Progenitor cell of endocrine pancreas (in vitro differentiated cells): ENCODE data around the gene GMPS. TPM values are rescaled to one million over a fixed set of nuclear protein-coding genes. Genes with fewer than 3 reads are reported as not detected.

Experiments used
- DNase-seq: peaks from one replicate; pipeline ENCODE4 v3.0.0; 2021; ENCODE audit warnings: low spot score; ENCODE audit not compliant: unreplicated experiment
- H3K27ac Mint-ChIP-seq: 2 replicates; pipeline ENCODE4 v1.8.0; 2021; ENCODE audit warnings: mild to moderate bottlenecking, moderate library complexity, mixed read lengths
- H3K27me3 Mint-ChIP-seq: 2 replicates; pipeline ENCODE4 v1.8.0; 2021; ENCODE audit warnings: mixed read lengths
- H3K36me3 Mint-ChIP-seq: 2 replicates; pipeline ENCODE4 v1.8.0; 2022; ENCODE audit warnings: mixed read lengths; ENCODE audit not compliant: insufficient read depth
- H3K4me1 Mint-ChIP-seq: 2 replicates; pipeline ENCODE4 v1.8.0; 2021; ENCODE audit warnings: low read depth, mixed read lengths
- H3K4me3 Mint-ChIP-seq: 2 replicates; pipeline ENCODE4 v1.8.0; 2021; ENCODE audit warnings: low read depth, mild to moderate bottlenecking, moderate library complexity, mixed read lengths
- H3K9me3 Mint-ChIP-seq: 2 replicates; pipeline ENCODE4 v1.8.0; 2021; ENCODE audit warnings: low read depth, mixed read lengths
- CTCF ChIP-seq: fragments of 200-600 bp; sonication (generic); IDR thresholded peaks from one replicate; pipeline ENCODE4 v1.5.0; 2021; ENCODE audit warnings: antibody characterized with exemption, mild to moderate bottlenecking; ENCODE audit not compliant: unreplicated experiment
- total RNA-seq: library from RNA; stranded (reverse); gene quantifications from 2 replicates; pipeline ENCODE4 v1.2.1, GENCODE V29; 2021

The GMPS gene
- total RNA-seq, 1 donor from 2014 or later = 76.0 TPM

GRCh38 chr3:155978324-155978723, 107.9 kb downstream of the GMPS start:
- Mint-ChIP-seq H3K4me3 (no peak overlapping the region), H3K36me3 (no peaks in the 10 kb centered on the region), H3K27ac (no peak overlapping the region), H3K9me3 (no peaks in the 10 kb centered on the region), H3K27me3 (peaks cover 4% of the 10 kb centered on the region), H3K4me1 (no peaks in the 10 kb centered on the region)
- TF ChIP-seq CTCF = peak; percentile 40
- DNase-seq = no peak

- DNase-seq = no peak
- no peaks in the 10 kb centered on the region for H3K4me1 Mint-ChIP-seq
- H3K4me3 Mint-ChIP-seq = no peak overlapping the region
- H3K9me3 Mint-ChIP-seq = no peaks in the 10 kb centered on the region
- TF ChIP-seq CTCF = no peak
- no peaks in the 10 kb centered on the region for H3K36me3 Mint-ChIP-seq
- no peak overlapping the region for H3K27ac Mint-ChIP-seq
- H3K27me3 Mint-ChIP-seq = peaks cover 6% of the 10 kb centered on the region
These were observed 109.3 kb downstream of the GMPS start for GRCh38 chr3:155979746-155980145.

GRCh38 chr3:155981669-155982068, 111.2 kb downstream of the GMPS start:
- no peak for TF ChIP-seq CTCF
- no peaks in the 10 kb centered on the region for H3K4me1 Mint-ChIP-seq
- DNase-seq = no peak
- H3K4me3 Mint-ChIP-seq = no peak overlapping the region
- H3K36me3 Mint-ChIP-seq = no peaks in the 10 kb centered on the region
- H3K9me3 Mint-ChIP-seq = no peaks in the 10 kb centered on the region
- no peak overlapping the region for H3K27ac Mint-ChIP-seq
- H3K27me3 Mint-ChIP-seq = peaks cover 6% of the 10 kb centered on the region

GRCh38 chr3:155983834-155984474, 113.5 kb downstream of the GMPS start:
- no peaks in the 10 kb centered on the region for H3K4me1 Mint-ChIP-seq
- TF ChIP-seq CTCF = no peak
- H3K9me3 Mint-ChIP-seq = no peaks in the 10 kb centered on the region
- H3K4me3 Mint-ChIP-seq = no peak overlapping the region
- no peaks in the 10 kb centered on the region for H3K36me3 Mint-ChIP-seq
- no peak overlapping the region for H3K27ac Mint-ChIP-seq
- H3K27me3 Mint-ChIP-seq = peaks cover 9% of the 10 kb centered on the region
- DNase-seq = no peak

GRCh38 chr3:155984791-155985417, 114.5 kb downstream of the GMPS start:
- no peak for TF ChIP-seq CTCF
- Mint-ChIP-seq H3K27ac (no peak overlapping the region), H3K9me3 (no peaks in the 10 kb centered on the region), H3K4me1 (no peaks in the 10 kb centered on the region), H3K4me3 (no peak overlapping the region), H3K27me3 (peaks cover 9% of the 10 kb centered on the region), H3K36me3 (no peaks in the 10 kb centered on the region)
- DNase-seq = no peak
